LHCN-M2 (cell line): ENCODE data around the gene THAP9. TPM values are rescaled to one million over a fixed set of nuclear protein-coding genes. Genes with fewer than 3 reads are reported as not detected.

Source experiments
- DNase-seq: peaks from one replicate; pipeline ENCODE4 v3.0.0-alpha.2; 2012; ENCODE audit warnings: low read depth
- total RNA-seq: library from RNA; depleted of rRNA; stranded (reverse); fragments of >200 nt; gene quantifications from 2 replicates; pipeline ENCODE4 v1.2.3, GENCODE V29; 2014; rRNA removed

The THAP9 gene
- total RNA-seq, 1 experiment from 2014 or later = 2.3 TPM

DNA sequence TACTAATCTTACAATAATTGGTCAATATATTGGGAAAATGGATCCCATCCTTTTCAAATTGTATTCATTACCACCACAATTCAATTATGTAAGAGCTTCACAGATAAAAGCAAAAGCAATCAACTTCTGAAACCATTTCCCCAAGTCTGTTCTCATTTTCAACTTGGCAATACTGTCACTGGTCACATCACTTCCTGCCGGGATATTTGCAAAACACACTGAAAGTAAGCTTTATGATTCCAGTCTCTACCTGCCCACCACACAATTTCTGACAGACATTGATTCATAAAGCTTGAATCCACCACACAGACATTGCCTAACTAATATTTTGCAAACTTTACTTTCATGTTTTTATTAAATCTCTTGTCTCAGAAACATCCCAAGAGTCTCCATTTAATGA is 56.5 kb downstream of the THAP9 start:
- no peak for DNase-seq

DNA sequence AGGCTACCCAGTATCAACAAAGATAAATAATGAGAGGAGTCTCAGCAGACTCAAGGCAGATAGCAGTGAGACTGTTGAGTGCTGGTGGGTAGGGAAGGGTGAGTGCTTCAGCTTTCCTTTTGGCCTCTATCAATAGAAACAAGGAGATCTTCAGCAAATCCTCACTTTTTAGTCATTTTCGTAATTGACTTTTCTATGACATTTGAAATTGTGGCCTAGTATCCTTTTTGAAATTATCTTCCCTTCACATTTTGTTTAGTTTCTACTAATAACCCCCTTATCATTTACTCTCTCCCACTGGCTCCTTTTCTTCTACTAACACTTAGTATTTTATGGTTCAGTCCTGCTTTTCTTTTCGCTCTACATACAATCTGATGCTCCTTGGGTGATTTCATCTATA is 65.2 kb downstream of the THAP9 start:
- DNase-seq = no peak

DNA sequence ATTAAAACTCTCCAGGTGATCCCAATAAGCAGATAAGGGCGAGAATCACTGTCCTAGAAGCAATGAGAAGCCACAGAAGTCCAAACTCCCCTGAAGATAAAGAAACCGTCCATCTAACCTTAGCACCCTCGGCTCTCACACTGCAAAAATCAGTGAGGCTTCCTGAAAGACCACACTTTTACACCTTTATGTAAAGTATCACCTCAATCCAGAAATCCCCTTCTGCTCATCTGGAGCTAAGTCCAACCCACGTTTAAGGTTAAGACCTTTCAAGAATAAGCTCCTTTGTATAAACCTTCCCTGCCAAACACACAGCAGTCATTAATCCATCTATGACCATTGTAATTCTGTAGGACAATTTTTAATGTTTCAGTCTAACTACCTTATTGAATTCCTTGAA is 68.4 kb downstream of the THAP9 start:
- no peak for DNase-seq

DNA sequence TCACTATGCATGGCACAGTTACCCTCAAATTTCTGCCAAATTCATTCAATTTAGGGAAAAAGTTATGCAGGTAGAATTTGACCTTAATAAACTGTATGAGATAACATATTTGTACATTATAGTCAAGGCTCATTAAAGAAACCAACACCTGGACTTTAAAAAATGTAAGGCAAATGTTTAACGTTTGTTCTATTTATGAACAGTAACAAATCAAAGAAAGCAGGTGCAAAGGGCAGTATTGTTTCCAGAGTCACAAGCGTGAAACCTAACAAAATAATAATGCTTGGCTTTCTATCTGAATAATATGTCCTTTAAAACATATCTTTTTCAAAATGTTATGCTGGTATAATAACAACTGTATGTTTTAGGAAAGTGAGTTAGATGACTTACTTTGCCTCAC is 68.9 kb downstream of the THAP9 start:
- no peak for DNase-seq

Other genes starting within 250 kb of the THAP9 start
- gene SCD5, start 101.9 kb upstream of the THAP9 start, total RNA-seq = 23.8 and 31.3 TPM in 2 replicates
- gene SEC31A, start 9.6 kb upstream of the THAP9 start, total RNA-seq = 179 and 189 TPM in 2 replicates
- 26.0 and 29.4 TPM in 2 replicates for gene LIN54, start 110.1 kb downstream of the THAP9 start, total RNA-seq
- gene COPS4, start 134.4 kb downstream of the THAP9 start, total RNA-seq = 59.2 and 65.0 TPM in 2 replicates
- 9.2 and 12.5 TPM in 2 replicates for gene PLAC8, start 214.0 kb downstream of the THAP9 start, total RNA-seq